ENCODE data around the gene FBXW8. TPM values are rescaled to one million over a fixed set of nuclear protein-coding genes. Genes with fewer than 3 reads are reported as not detected.

The FBXW8 gene
- total RNA-seq, 1 experiment from 2014 or later: 15.3 TPM

GRCh38 chr12:116867523-116867922, 43.2 kb upstream of the FBXW8 start:
- Histone ChIP-seq H2AFZ (ENCODE audit: low read length) (no peak overlapping the region), H2AK5ac (ENCODE audit: insufficient read length, low read length) (no peak overlapping the region), H4K20me1 (ENCODE audit: control insufficient read depth, insufficient read depth, insufficient read length) (no peaks in the 10 kb centered on the region), H4K8ac (replicated peaks; ENCODE audit: insufficient read length, low read depth, low read length) (no peak overlapping the region), H3K27me3 (ENCODE audit: insufficient read depth, low read length) (no peaks in the 10 kb centered on the region), H3K23ac (ENCODE audit: insufficient read length, low read depth, low read length) (no peak overlapping the region), H3K56ac (ENCODE audit: insufficient read length, low read depth, low read length) (no peak overlapping the region), H3K4me1 (ENCODE audit: insufficient read depth, low read length) (no peaks in the 10 kb centered on the region), H2BK120ac (ENCODE audit: low read depth, low read length, poor library complexity, severe bottlenecking) (no peak overlapping the region), H3T11ph (ENCODE audit: low read length) (no peak overlapping the region), H3K9ac (ENCODE audit: extremely low read depth, insufficient read length, low read length) (no peak overlapping the region), H4K5ac (ENCODE audit: insufficient read length, low read depth, low read length) (no peak overlapping the region), H2BK20ac (ENCODE audit: low read depth, low read length, poor library complexity, severe bottlenecking) (no peak overlapping the region), H2BK5ac (ENCODE audit: insufficient read length, low read length) (no peak overlapping the region), H4K91ac (ENCODE audit: insufficient read length, low read depth, low read length) (no peak overlapping the region), H3K18ac (ENCODE audit: insufficient read length, low read depth, low read length) (peak overlapping the region; percentile 7), H2BK12ac (ENCODE audit: insufficient read length, low read depth, low read length) (no peak overlapping the region), H3K79me2 (ENCODE audit: insufficient read depth, low read length) (no peaks in the 10 kb centered on the region), H3K23me2 (ENCODE audit: insufficient read length, low read depth, low read length, poor library complexity, severe bottlenecking) (no peaks in the 10 kb centered on the region), H3K79me1 (ENCODE audit: insufficient read depth, low read depth, low read length, poor library complexity, severe bottlenecking) (no peaks in the 10 kb centered on the region), H3K9me3 (ENCODE audit: control insufficient read depth, low read depth, low read length) (no peaks in the 10 kb centered on the region), H3K4me2 (ENCODE audit: insufficient read depth, insufficient read length, low read length) (no peak overlapping the region), H2BK15ac (ENCODE audit: low read depth, low read length) (no peak overlapping the region), H3K27ac (ENCODE audit: insufficient read length, low read depth, low read length) (no peak overlapping the region), H3K14ac (ENCODE audit: insufficient read depth, low read length) (no peak overlapping the region), H3K4ac (ENCODE audit: low read depth, low read length) (no peak overlapping the region)
- Mint-ChIP-seq H3K4me3 (no peak overlapping the region), H3K27me3 (ENCODE audit: low read depth) (peaks cover 11% of the 10 kb centered on the region), H3K36me3 (ENCODE audit: insufficient read depth in 1 of 3, low read depth in 3 of 3) (no peaks in the 10 kb centered on the region; a peak in 1 of 7 replicates), H3K4me1 (peaks cover 0 to 3% of the 10 kb centered on the region in 2 experiments; a peak in 2 of 4 replicates), H3K27ac (no peak overlapping the region), H3K9me3 (no peaks in the 10 kb centered on the region)
- no peak for DNase-seq
- WGBS (ENCODE audit: extremely low coverage, insufficient read length, low lambda C conversion rate): no CpG with 5 or more reads among the region's 2 CpGs
- no peak for TF ChIP-seq CTCF (conservative IDR thresholded peaks at IDR 0.05)
